H9 (cell line): ENCODE data around the gene PPFIBP1. TPM values are rescaled to one million over a fixed set of nuclear protein-coding genes. Genes with fewer than 3 reads are reported as not detected.

Experiments used
- DNase-seq: peaks from one replicate; pipeline ENCODE4 v3.0.0-alpha.2; 2017
- H2AFZ ChIP-seq: one replicate; pipeline ENCODE4 v1.6.1; 2013; ENCODE audit warnings: mild to moderate bottlenecking, low read length, control low read depth, moderate library complexity
- H2AK5ac ChIP-seq: 2 replicates; pipeline ENCODE4 v1.6.1; 2013; ENCODE audit warnings: low read length, control low read depth, mixed read lengths; ENCODE audit not compliant: insufficient read length
- H2BK120ac ChIP-seq: one replicate; pipeline ENCODE4 v1.6.1; 2013; ENCODE audit warnings: low read depth, mild to moderate bottlenecking, low read length, control low read depth, inconsistent platforms; ENCODE audit not compliant: poor library complexity, severe bottlenecking
- H2BK12ac ChIP-seq: 2 replicates; pipeline ENCODE4 v1.6.1; 2013; ENCODE audit warnings: low read length, control low read depth, mixed read lengths, low read depth; ENCODE audit not compliant: insufficient read length
- H2BK15ac ChIP-seq: 2 replicates; pipeline ENCODE4 v1.6.1; 2013; ENCODE audit warnings: low read depth, low read length, control low read depth
- H2BK20ac ChIP-seq: one replicate; pipeline ENCODE4 v1.6.1; 2013; ENCODE audit warnings: low read depth, mild to moderate bottlenecking, low read length, control low read depth, inconsistent platforms; ENCODE audit not compliant: poor library complexity, severe bottlenecking
- H2BK5ac ChIP-seq: 2 replicates; pipeline ENCODE4 v1.6.1; 2013; ENCODE audit warnings: low read length, control low read depth, mixed read lengths; ENCODE audit not compliant: insufficient read length
- H3K14ac ChIP-seq: 2 replicates; pipeline ENCODE4 v1.6.1; 2013; ENCODE audit warnings: low read length, control low read depth; ENCODE audit not compliant: insufficient read depth
- H3K18ac ChIP-seq: 2 replicates; pipeline ENCODE4 v1.6.1; 2013; ENCODE audit warnings: low read depth, mild to moderate bottlenecking, mixed read lengths, low read length, control low read depth; ENCODE audit not compliant: insufficient read length
- H3K23ac ChIP-seq: 2 replicates; pipeline ENCODE4 v1.6.1; 2013; ENCODE audit warnings: low read length, control low read depth, mixed read lengths, low read depth; ENCODE audit not compliant: insufficient read length
- H3K23me2 ChIP-seq: 2 replicates; pipeline ENCODE4 v1.6.1; 2013; ENCODE audit warnings: low read depth, mild to moderate bottlenecking, mixed read lengths, low read length, control low read depth; ENCODE audit not compliant: insufficient read length, poor library complexity, severe bottlenecking
- H3K27ac ChIP-seq: 2 replicates; pipeline ENCODE4 v1.5.1; 2013; ENCODE audit warnings: low read length, control low read depth, mixed read lengths, low read depth; ENCODE audit not compliant: insufficient read length
- H3K27me3 ChIP-seq: 2 replicates; pipeline ENCODE4 v1.6.1; 2013; ENCODE audit warnings: low read length, control low read depth, inconsistent platforms; ENCODE audit not compliant: insufficient read depth
- H3K4ac ChIP-seq: 2 replicates; pipeline ENCODE4 v1.6.1; 2013; ENCODE audit warnings: low read depth, mild to moderate bottlenecking, control low read depth, inconsistent platforms, low read length, moderate library complexity
- H3K4me1 ChIP-seq: 2 replicates; pipeline ENCODE4 v1.6.1; 2013; ENCODE audit warnings: low read length, control low read depth, inconsistent platforms; ENCODE audit not compliant: insufficient read depth
- H3K4me2 ChIP-seq: 2 replicates; pipeline ENCODE4 v1.6.1; 2013; ENCODE audit warnings: low read length, control low read depth, mixed read lengths; ENCODE audit not compliant: insufficient read length, insufficient read depth
- H3K56ac ChIP-seq: 2 replicates; pipeline ENCODE4 v1.6.1; 2013; ENCODE audit warnings: low read depth, mild to moderate bottlenecking, mixed read lengths, low read length, control low read depth; ENCODE audit not compliant: insufficient read length
- H3K79me1 ChIP-seq: 2 replicates; pipeline ENCODE4 v1.6.1; 2013; ENCODE audit warnings: low read depth, mild to moderate bottlenecking, moderate library complexity, low read length, control low read depth, inconsistent platforms; ENCODE audit not compliant: insufficient read depth, poor library complexity, severe bottlenecking
- H3K79me2 ChIP-seq: 2 replicates; pipeline ENCODE4 v1.6.1; 2013; ENCODE audit warnings: low read length, control low read depth, inconsistent platforms; ENCODE audit not compliant: insufficient read depth
- H3K9ac ChIP-seq: 2 replicates; pipeline ENCODE4 v1.6.1; 2013; ENCODE audit warnings: low read length, control low read depth, mixed read lengths; ENCODE audit not compliant: insufficient read length; ENCODE audit errors: extremely low read depth
- H3K9me3 ChIP-seq: one replicate; pipeline ENCODE4 v1.6.1; 2013; ENCODE audit warnings: low read depth, low read length, inconsistent platforms; ENCODE audit not compliant: control insufficient read depth
- H3T11ph ChIP-seq: one replicate; pipeline ENCODE4 v1.6.1; 2013; ENCODE audit warnings: mild to moderate bottlenecking, low read length, control low read depth, inconsistent platforms
- H4K20me1 ChIP-seq: one replicate; pipeline ENCODE4 v1.6.1; 2013; ENCODE audit not compliant: control insufficient read depth, insufficient read length, insufficient read depth
- H4K5ac ChIP-seq: 2 replicates; pipeline ENCODE4 v1.6.1; 2013; ENCODE audit warnings: low read depth, mild to moderate bottlenecking, mixed read lengths, low read length, control low read depth; ENCODE audit not compliant: insufficient read length
- H4K8ac ChIP-seq: replicated peaks from 2 replicates; pipeline ENCODE4 v1.6.1; 2013; ENCODE audit warnings: low read length, control low read depth, mixed read lengths, low read depth; ENCODE audit not compliant: insufficient read length
- H4K91ac ChIP-seq: 2 replicates; pipeline ENCODE4 v1.6.1; 2013; ENCODE audit warnings: low read depth, mild to moderate bottlenecking, moderate library complexity, mixed read lengths, low read length, control low read depth; ENCODE audit not compliant: insufficient read length
- H3K27ac Mint-ChIP-seq, 3 experiments: 2 replicates in 2 of 3; 3 replicates in 1 of 3; pipeline ENCODE4 v1.8.0; 2020 to 2021; ENCODE audit warnings: mixed read lengths in 3 of 3, mild to moderate bottlenecking in 1 of 3, moderate library complexity in 1 of 3
- H3K27me3 Mint-ChIP-seq: 2 replicates; pipeline ENCODE4 v1.8.0; 2021; ENCODE audit warnings: low read depth, mild to moderate bottlenecking, moderate library complexity, mixed read lengths
- H3K36me3 Mint-ChIP-seq, 3 experiments: 2 replicates in 2 of 3; 3 replicates in 1 of 3; pipeline ENCODE4 v1.8.0; 2020 to 2021; ENCODE audit warnings: low read depth in 3 of 3, mixed read lengths in 3 of 3; ENCODE audit not compliant: insufficient read depth in 1 of 3
- H3K4me1 Mint-ChIP-seq, 2 experiments: 2 replicates each; pipeline ENCODE4 v1.8.0; 2020; ENCODE audit warnings: mixed read lengths in 2 of 2
- H3K4me3 Mint-ChIP-seq, 2 experiments: 2 replicates in 1 of 2; 3 replicates in 1 of 2; pipeline ENCODE4 v1.8.0; 2020 to 2021; ENCODE audit warnings: mild to moderate bottlenecking in 2 of 2, mixed read lengths in 2 of 2, moderate library complexity in 1 of 2
- H3K9me3 Mint-ChIP-seq, 2 experiments: 2 replicates in 1 of 2; 3 replicates in 1 of 2; pipeline ENCODE4 v1.8.0; 2020; ENCODE audit warnings: mild to moderate bottlenecking in 2 of 2, mixed read lengths in 2 of 2, moderate library complexity in 1 of 2
- CTCF ChIP-seq: fragments of 200-600 bp; sonication (generic); conservative IDR thresholded peaks from 3 replicates; pipeline ENCODE4 v1.8.0; 2021; ENCODE audit warnings: antibody characterized with exemption, mild to moderate bottlenecking
- WGBS: extraction: QIAGEN DNeasy Blood & Tissue Kit; methylation state at CpG from one replicate; pipeline ENCODE4 v1.1.7; 2013; ENCODE audit warnings: missing lambda C conversion rate, low lambda C conversion rate, mixed read lengths; ENCODE audit not compliant: insufficient read length; ENCODE audit errors: extremely low coverage; 5-methylcytosine and 5-hydroxymethylcytosine counted together
- total RNA-seq: library from RNA; stranded (reverse); gene quantifications from 2 replicates; pipeline ENCODE4 v1.2.1, GENCODE V29; 2021

The PPFIBP1 gene
- total RNA-seq, 1 experiment from 2014 or later, result 29.2 TPM

GRCh38 chr12:27650011-27650410 is 126.0 kb downstream of the PPFIBP1 start:
- Mint-ChIP-seq H3K4me1 (no peaks in the 10 kb centered on the region; a peak in 1 of 4 replicates), H3K27ac (no peak overlapping the region), H3K9me3 (no peaks in the 10 kb centered on the region), H3K36me3 (peaks cover 0 to 6% (median 2%) of the 10 kb centered on the region in 3 experiments; a peak in 3 of 7 replicates), H3K4me3 (no peak overlapping the region), H3K27me3 (no peaks in the 10 kb centered on the region)
- Histone ChIP-seq H3K79me1 (no peaks in the 10 kb centered on the region), H3K4ac (no peak overlapping the region), H3K14ac (no peak overlapping the region), H3K4me2 (no peak overlapping the region), H2BK12ac (no peak overlapping the region), H3K4me1 (no peaks in the 10 kb centered on the region), H3K56ac (no peak overlapping the region), H3K79me2 (no peaks in the 10 kb centered on the region), H4K5ac (no peak overlapping the region), H2BK5ac (no peak overlapping the region), H2AK5ac (no peak overlapping the region), H3K23ac (no peak overlapping the region), H4K91ac (no peak overlapping the region), H2BK20ac (no peak overlapping the region), H3K9me3 (no peaks in the 10 kb centered on the region), H2AFZ (no peak overlapping the region), H2BK120ac (no peak overlapping the region), H3K27ac (no peak overlapping the region), H4K8ac (no peak overlapping the region), H2BK15ac (no peak overlapping the region), H3T11ph (no peak overlapping the region), H3K23me2 (no peaks in the 10 kb centered on the region), H3K27me3 (no peaks in the 10 kb centered on the region), H3K18ac (no peak overlapping the region), H4K20me1 (no peaks in the 10 kb centered on the region), H3K9ac (no peak overlapping the region)
- DNase-seq, result no peak
- no peak for TF ChIP-seq CTCF
- WGBS, result no CpG with 5 or more reads among the region's 1 CpG
